GM18517 (cell line): ENCODE results near the gene FYB1.
"Not testable (repeated sequence)": the region's sequence is repeated elsewhere in the genome, so short reads cannot be mapped to it uniquely, and the experiment has no call there.

Experiments used
- ATAC-seq: cut with Tn5 transposase; IDR thresholded peaks from one replicate; pipeline ENCODE4 v1.9.1; 2021; ENCODE audit warnings: mild to moderate bottlenecking, moderate library complexity; ENCODE audit not compliant: unreplicated experiment

Gene FYB1

DNA sequence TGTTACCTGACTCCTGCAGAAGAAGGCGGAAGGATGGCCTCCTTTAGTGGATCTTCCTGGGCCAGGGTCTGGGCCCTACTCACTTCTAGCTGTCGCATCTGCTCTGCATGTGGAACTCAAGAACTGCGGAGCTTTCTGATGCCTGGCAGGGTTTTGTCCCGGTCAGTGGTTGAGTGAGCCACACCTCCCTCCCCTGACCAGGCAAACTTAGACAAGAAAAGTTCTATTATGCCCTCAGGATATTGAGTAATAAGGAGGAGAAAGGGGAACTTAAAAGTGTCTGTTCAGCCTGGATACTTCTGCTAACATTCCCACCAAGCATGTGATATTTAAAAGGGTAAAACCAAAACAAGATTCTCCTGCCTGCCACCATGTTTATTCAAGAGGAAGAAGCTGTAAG lies at the start of gene FYB1:
Gene FYB1 (minus strand): TSS at position 127 of the 400 bp plus-strand sequence. CDS start 16,603 bp downstream, outside the sequence.
- ATAC-seq: no peak

GRCh38 chr5:39267186-39267585 lies 47.8 kb upstream of the FYB1 start:
- ATAC-seq: no peak

DNA sequence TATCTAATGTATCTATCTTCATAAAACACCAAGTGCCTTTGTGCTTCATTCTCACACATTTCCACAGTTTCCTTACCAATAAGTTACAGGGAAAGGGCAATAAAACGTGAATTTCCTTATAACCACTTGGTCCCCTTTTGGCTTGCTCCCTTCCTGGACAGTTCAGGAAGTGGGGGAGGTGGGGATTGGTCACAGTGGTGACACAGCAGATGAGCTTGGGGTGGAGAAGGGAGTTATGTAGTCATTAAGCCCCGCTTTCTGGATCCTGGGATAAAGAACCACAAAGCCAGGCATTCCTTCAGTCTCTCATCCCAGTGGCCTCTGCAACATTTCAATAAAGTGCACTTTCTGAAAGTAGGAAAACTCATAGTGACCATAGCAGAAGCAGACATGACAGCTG lies 47.1 kb upstream of the FYB1 start:
- no peak for ATAC-seq

- peak; percentile 89 for ATAC-seq
Observed at GRCh38 chr5:39264528-39264927, 45.2 kb upstream of the FYB1 start.

DNA sequence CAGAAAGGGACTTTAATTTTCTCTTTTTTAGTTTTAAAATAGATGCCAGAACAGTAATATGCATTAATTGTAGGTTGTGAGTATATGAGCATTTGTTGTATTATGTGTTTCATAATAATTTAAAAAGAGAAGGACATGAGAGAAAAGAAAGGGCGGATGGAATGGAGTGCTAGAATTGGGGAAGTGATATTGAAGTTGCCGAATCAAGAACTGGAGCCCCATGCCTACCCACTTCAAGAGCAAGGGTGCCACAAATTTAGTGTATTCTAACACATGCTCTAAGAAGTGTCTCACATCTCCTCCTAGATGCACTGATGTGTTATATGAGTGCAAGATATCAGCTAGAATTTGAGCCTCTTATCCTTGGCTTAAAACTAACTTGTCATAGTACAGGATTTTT lies 43.6 kb upstream of the FYB1 start:
- no peak for ATAC-seq

DNA sequence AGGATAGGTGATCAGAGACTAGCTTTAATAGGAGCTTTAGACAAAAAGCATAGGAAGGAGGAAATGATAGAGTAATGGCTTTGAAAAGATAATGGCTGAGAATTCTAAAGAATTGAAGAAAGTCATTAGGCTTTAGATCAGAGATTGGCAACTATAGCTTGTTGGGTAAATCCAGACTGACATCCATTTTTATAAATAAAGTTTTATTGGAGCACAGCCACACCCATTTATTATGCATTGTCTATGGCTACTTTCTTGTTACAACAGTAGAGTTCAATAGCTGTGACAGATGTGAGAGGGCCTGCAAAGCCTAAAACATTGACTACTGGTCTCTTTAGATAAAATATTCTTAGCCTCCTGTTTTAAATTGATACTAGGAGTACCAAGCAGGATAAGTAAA lies 40.7 kb upstream of the FYB1 start:
- ATAC-seq: no peak

DNA sequence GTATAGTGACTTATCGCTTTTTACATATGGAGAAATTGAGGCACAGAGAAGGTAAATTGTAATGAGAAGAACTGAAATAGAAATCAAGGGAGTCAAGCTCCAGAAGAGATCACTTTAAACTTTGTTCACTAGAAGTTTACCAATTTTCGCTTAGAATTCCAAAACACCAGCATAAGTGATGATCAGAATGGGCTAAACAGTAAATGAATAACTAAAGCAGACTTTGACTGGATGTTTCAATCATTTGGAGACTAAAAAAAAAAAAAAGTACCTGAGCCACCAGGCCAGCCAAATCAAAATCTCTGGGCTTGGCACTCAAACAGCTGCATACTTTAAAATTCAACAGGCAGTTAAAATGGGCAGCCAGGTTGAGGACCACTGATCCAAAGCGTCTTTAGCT lies 38.2 kb upstream of the FYB1 start:
- no peak for ATAC-seq

DNA sequence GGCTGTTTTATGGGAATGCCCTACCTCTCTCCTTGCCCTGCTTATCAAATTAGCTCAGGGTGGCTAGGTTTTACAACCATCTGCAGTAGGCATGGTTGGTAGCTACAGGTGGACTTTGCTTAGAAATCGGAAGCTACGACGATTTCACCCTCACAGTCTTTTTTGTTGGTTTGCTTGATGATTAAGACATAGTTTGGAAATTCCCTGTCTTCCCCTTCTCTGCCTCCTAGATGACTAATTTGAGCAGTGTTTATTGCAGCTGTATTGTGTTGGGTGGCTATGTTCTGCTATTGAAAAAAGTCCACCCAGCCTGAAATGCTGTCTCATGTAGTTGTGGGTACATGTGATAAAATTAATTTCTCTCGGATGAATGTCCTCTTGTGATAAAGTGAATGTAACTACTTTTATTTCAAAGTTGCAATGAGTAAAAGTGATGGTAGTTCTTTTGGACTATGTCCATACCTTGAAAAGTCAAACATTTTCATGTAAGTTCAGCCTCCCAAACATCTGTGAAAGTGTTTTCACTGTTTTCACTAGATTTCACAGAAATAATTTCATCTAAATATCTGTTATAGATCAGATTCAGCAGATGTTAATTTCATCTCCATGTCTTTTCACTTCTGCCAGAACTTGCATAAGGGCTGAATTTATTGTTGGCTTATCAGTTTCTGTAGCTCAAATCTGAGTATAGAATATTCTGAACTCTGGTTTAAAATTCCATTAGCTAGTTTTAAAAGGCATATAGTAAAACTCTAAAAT lies 37.3 kb upstream of the FYB1 start:
- ATAC-seq: peak; percentile 43

GRCh38 chr5:39255406-39255805 lies 36.0 kb upstream of the FYB1 start:
- ATAC-seq: no peak

GRCh38 chr5:39254671-39255070 lies 35.3 kb upstream of the FYB1 start:
- no peak for ATAC-seq

GRCh38 chr5:39253196-39253595 lies 33.8 kb upstream of the FYB1 start:
- ATAC-seq: no peak

DNA sequence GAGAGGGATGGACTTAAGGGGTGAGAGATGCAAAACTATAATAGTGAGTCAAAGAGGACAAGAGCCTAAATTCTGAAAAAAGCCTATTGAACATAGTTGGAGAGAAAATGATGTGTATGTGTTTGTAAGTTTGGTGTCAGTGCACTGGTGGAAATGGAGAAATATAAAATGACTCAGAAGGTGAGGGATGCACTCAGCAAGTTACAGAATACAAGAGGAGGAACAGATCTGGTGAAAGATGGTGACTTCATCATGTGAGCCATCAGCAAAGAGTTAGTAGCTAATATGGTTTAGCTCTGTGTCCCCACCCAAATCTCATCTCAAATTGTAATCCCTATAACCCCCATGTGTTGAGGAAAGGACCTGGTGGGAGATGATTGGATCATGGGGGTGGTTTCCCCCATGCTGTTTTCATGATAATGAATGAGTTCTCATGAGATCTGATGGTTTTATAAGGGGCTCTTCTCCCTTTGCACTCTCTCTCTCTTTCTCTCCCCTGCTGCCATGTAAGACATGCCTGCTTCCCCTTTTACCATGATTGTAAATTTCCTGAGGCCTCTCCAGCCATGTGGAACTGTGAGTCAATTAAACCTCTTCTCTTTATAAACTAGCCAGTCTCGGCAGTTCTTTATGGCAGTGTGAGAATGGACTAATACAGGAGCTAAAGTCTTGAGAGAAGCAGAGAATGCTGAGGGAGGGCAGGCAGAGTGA lies 30.4 kb upstream of the FYB1 start:
- no peak for ATAC-seq

GRCh38 chr5:39249069-39249468 lies 29.7 kb upstream of the FYB1 start:
- no peak for ATAC-seq

DNA sequence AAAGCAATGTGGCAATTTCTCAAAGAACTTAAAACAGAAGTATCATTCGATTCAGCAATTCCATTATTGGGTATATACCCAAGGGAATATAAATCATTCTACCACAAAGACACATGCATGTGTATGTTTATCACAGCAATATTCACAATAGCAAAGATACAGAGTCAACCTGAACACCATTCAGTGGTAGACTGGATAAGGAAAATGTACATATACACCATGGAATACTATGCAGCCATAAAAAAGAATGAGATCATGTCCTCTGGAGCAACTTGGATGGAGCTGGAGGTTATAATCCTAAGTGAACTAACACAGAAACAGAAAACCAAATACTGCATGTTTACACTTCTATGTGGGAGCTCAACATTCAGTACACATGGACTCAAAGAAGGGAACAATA lies 21.4 kb upstream of the FYB1 start:
- no peak for ATAC-seq

GRCh38 chr5:39238366-39239105 lies 19.2 kb upstream of the FYB1 start:
- ATAC-seq: no peak

GRCh38 chr5:39236718-39237117 lies 17.4 kb upstream of the FYB1 start:
- ATAC-seq: no peak

GRCh38 chr5:39235648-39236047 lies 16.3 kb upstream of the FYB1 start:
- no peak for ATAC-seq

DNA sequence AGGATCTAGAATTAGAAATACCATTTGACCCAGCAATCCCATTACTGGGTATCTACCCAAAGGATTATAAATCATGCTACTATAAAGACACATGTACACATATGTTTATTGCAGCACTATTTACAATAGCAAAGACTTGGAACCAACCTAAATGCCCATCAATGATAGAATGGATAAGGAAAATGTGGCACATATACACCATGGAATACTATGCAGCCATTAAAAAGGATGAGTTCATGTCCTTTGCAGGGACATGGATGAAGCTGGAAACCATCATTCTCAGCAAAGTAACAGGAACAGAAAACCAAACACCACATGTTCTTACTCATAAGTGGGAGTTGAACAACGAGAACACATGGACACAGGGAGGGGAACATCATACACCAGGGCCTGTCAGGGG lies 15.1 kb upstream of the FYB1 start:
- ATAC-seq: not testable (repeated sequence)

DNA sequence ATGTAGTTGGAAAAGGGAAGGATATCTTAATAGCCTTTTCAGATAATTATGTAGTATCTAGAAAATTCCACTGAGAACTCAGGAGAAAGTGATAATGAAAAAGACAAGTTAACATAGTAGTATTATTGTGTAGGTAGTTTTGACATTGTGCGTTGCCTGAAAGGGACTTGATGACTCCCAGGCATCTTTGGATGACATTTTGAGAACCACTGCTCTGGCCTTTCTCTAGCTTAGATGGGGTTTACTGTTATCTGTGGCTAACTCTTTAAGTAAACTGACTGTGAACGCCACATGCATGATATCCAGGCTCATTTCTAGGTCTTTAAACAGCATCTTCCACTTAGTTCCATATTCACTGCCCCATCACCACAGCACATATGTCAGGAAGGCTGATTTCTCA lies 14.4 kb upstream of the FYB1 start:
- no peak for ATAC-seq

DNA sequence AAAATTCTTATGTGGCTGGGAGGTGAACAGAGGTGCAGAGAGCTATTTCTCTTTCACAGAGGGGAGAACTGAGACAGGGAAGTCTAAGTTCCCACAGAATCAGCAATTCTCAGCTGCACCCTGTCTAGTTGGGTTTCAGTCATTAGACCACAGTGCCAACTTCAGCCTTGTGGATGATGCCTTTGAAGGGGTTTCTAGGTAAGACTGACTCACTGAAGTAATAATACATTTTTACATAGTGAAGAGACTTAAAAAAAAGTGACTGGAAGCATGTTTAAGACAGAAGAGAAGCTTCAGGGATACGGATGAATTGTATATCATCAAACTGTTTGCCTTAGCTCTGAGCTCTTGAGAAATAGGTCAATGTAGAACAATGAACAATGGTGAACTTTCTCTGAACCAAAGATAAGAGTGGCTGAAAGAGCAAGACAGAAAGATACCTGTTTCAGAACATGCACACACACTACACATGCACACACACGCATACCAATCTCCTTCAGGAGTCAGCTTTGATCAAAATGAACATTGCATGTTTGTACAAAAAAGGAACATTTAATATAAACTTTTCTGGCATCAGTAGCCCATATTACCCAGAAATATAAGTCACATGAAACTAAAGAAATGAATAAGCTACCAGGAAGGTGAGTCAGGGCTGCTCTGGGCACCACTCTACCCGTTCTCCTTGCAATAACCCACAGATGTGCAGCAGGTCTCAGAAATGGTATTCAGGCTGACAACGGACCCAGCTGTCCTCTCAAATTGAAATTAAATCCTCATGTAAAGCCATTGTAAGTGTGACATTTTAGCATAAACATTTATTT lies 12.6 kb upstream of the FYB1 start:
- ATAC-seq: no peak

- ATAC-seq: no peak
Observed at GRCh38 chr5:39228596-39228995, 9.2 kb upstream of the FYB1 start.
